Measurements from ENCODE around the gene ITGA11. TPM values are rescaled to one million over a fixed set of nuclear protein-coding genes. Genes with fewer than 3 reads are reported as not detected.
A peak's percentile ranks its signal among the peaks of the same experiment; 100 is the strongest.

The ITGA11 gene
- total RNA-seq, 4 donors from 2014 or later, result 3.3 to 15.8 (median 8.6) TPM

DNA sequence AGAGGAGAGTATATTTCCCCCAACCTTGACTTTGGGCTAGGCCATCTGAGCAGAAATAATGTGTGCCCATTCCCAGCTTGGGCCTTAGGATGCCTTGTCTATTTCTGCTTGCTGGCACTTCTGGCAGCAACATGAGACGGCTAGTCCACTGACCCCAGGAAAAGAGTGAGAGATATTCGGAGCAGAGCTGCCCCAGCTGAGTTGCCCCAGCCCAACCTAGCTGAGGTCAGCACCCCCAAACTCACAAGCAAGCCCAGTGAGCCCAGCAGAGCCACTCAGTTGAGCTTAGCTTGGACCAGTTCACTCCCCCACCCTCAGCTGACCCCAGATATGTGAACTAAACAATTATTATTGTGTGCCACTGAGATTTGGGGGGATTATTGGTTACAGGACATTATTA, 20.2 kb downstream of the ITGA11 start:
- Histone ChIP-seq H3K27me3 (no peaks in the 10 kb centered on the region), H3K4me1 (peaks cover 0 to 9% (median 0%) of the 10 kb centered on the region in 4 donors), H3K4me3 (no peak overlapping the region), H3K9me3 (no peaks in the 10 kb centered on the region), H3K27ac (replicated peaks in 1 of 4) (no peak overlapping the region), H3K36me3 (no peaks in the 10 kb centered on the region)
- DNase-seq (ENCODE audit: extremely low spot score), result peak; percentile 62
- 100% methylated on average over 2 of the region's 2 CpGs for WGBS
- no peak for TF ChIP-seq POLR2A (IDR thresholded peaks at IDR 0.05; ENCODE audit: low read depth)
- intact Hi-C loops (cut with DNase I), result no loop called here

DNA sequence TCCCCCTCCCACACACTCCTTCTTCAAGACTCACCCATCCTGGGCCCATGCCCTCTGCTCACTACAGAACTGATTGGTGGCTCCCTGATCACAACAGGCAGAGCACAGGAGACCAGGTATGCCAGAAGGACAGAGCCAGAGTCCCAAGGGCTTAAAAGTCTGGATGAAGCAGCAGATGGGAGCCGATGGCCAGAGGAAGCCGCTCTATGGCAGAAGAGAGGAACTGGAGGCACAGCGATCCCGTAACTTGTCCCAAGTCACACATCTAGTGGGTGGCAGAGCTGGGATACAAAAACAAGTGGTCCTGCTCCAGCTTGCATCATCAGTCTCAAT, 20.7 kb downstream of the ITGA11 start:
- H3K27ac ChIP-seq (replicated peaks in 1 of 4), result no peak overlapping the region
- no peaks in the 10 kb centered on the region for H3K27me3 ChIP-seq
- TF ChIP-seq EP300 (IDR thresholded peaks at IDR 0.05) (no peak), POLR2AphosphoS5 (IDR thresholded peaks at IDR 0.05) (no peak), POLR2A (IDR thresholded peaks at IDR 0.05; ENCODE audit: low read depth) (no peak)
- TF ChIP-seq, protein P1, sequence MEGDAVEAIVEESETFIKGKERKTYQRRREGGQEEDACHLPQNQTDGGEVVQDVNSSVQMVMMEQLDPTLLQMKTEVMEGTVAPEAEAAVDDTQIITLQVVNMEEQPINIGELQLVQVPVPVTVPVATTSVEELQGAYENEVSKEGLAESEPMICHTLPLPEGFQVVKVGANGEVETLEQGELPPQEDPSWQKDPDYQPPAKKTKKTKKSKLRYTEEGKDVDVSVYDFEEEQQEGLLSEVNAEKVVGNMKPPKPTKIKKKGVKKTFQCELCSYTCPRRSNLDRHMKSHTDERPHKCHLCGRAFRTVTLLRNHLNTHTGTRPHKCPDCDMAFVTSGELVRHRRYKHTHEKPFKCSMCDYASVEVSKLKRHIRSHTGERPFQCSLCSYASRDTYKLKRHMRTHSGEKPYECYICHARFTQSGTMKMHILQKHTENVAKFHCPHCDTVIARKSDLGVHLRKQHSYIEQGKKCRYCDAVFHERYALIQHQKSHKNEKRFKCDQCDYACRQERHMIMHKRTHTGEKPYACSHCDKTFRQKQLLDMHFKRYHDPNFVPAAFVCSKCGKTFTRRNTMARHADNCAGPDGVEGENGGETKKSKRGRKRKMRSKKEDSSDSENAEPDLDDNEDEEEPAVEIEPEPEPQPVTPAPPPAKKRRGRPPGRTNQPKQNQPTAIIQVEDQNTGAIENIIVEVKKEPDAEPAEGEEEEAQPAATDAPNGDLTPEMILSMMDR (IDR thresholded peaks at IDR 0.05), result no peak
- H3K4me1 ChIP-seq, result peaks cover 0 to 9% (median 0%) of the 10 kb centered on the region in 4 donors
- no peak for DNase-seq (ENCODE audit: extremely low spot score)
- 100% methylated on average over 2 of the region's 4 CpGs for WGBS
- no peak overlapping the region for H3K4me3 ChIP-seq
- H3K9me3 ChIP-seq, result no peaks in the 10 kb centered on the region
- intact Hi-C loops (cut with DNase I), result no loop called here
- H3K36me3 ChIP-seq, result no peaks in the 10 kb centered on the region

DNA sequence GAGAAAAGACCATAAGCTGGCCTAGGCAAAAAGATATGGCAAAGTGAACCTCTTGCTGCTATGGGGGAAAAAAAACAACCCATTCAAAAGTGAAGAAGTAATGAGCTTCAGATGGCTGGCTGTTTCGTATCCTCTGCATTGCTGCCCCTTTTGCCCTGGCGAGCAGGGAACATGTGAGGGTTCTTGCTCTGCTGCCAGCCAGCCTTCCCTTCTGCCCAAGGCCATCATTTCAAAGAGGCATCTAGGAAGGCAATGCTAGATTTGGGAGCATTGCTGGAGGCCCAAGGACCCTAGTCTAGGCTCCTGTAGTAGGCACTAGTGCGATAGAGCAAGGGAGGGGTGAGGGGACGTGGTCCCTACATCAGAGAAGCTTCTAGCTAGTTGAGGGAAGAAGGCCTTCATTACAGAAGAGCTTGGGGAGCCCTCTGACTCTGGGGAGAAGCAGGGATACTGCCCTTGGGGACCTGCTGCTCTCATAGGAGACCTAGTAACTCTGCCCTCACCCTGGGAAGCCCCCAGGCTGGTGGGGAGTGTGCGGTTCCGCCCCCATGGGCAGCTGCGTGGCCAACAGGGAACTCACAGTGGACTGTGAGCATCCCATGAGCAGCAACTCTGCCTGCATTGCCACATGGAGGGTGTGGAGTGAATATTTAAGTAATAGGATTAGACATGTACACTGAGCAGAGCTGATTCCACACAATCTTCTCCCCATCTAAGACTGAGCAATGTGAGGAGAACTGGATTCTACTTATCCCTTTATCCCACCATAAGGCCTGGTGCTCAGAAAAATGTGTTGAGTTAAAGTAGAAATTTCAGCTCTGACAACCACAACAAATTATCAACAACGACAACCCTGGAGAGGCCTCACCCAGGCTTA, 21.3 kb downstream of the ITGA11 start:
- Histone ChIP-seq H3K9me3 (no peaks in the 10 kb centered on the region), H3K27me3 (no peaks in the 10 kb centered on the region), H3K4me3 (no peak overlapping the region), H3K36me3 (no peaks in the 10 kb centered on the region), H3K27ac (replicated peaks in 1 of 4) (no peak overlapping the region), H3K4me1 (peaks cover 0 to 9% (median 0%) of the 10 kb centered on the region in 4 donors)
- DNase-seq (ENCODE audit: extremely low spot score), result peak; percentile 85
- 97% methylated on average over 7 of the region's 8 CpGs for WGBS
- TF ChIP-seq POLR2A (IDR thresholded peaks at IDR 0.05; ENCODE audit: low read depth) (no peak), EP300 (IDR thresholded peaks at IDR 0.05) (no peak), POLR2AphosphoS5 (IDR thresholded peaks at IDR 0.05) (no peak)
- TF ChIP-seq, protein P1 (IDR thresholded peaks at IDR 0.05), result no peak
- intact Hi-C loops (cut with DNase I), result no loop called here

DNA sequence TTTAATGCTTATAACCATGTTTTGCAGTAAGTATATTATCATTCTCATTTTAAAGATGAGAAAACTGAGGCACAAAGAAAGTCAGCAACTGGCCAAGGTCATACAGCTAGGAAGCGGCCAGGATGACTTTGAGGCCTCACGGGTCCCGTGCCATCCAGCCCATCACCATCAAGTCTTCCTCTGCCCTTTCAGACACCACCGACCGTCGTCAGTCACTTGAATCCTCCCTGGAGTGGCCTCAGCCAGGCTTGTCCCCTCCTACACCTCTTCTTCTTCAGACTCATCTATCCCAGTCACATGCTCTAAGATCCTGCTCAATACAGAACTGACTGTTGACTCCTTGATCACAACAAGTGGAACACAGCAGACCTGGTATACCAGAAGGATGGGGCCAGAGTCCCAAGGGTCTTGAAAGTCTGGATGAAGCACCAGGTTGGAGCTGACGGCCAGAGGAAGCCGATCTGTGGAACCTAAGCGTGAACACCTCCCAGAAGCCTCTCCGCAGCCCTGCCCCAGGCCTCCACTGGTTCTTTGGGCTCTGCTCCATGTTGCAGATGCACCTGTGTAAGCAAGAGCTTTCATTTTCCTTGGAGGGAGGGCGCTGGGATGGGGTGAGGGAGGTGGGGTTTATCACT, 22.1 kb downstream of the ITGA11 start:
- Histone ChIP-seq H3K27ac (replicated peaks in 1 of 4) (no peak overlapping the region), H3K36me3 (no peaks in the 10 kb centered on the region), H3K4me3 (no peak overlapping the region), H3K27me3 (no peaks in the 10 kb centered on the region), H3K4me1 (peaks cover 0 to 9% (median 0%) of the 10 kb centered on the region in 4 donors), H3K9me3 (no peaks in the 10 kb centered on the region)
- TF ChIP-seq, protein P1 (IDR thresholded peaks at IDR 0.05), result no peak
- TF ChIP-seq EP300 (IDR thresholded peaks at IDR 0.05) (no peak), POLR2A (IDR thresholded peaks at IDR 0.05; ENCODE audit: low read depth) (no peak), POLR2AphosphoS5 (IDR thresholded peaks at IDR 0.05) (no peak)
- intact Hi-C loops (cut with DNase I), result no loop called here
- peak; percentile 91 for DNase-seq (ENCODE audit: extremely low spot score)
- WGBS, result 93% methylated on average over 11 of the region's 11 CpGs

DNA sequence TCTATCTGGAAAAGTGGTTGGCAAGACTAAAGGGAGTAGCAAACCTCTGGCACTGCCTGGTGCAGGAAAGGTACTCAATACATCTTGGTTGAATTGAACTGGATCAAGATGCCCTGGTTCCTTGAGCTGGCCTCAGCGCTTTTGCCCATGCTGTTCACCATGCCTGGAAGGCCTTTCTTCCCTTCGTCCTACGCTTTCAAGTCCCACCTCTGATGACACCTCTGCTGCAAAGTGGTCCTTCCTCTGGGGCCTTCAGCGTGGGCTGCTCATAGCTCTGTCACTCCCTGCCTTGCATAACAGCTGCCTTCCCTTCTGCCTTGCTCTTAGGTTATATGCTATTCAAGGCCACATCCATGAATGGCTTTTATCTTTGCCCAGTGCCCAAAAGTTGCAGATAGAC, 23.0 kb downstream of the ITGA11 start:
- H3K27ac ChIP-seq (replicated peaks in 1 of 4), result no peak overlapping the region
- peak; percentile 89 for DNase-seq (ENCODE audit: extremely low spot score)
- intact Hi-C loops (cut with DNase I), result no loop called here

More for the DNA sequence above, 23.0 kb downstream of the ITGA11 start:
- H3K27me3 ChIP-seq, result no peaks in the 10 kb centered on the region
- no peak overlapping the region for H3K4me3 ChIP-seq
- peaks cover 0 to 2% (median 0%) of the 10 kb centered on the region in 4 donors for H3K4me1 ChIP-seq
- TF ChIP-seq POLR2AphosphoS5 (IDR thresholded peaks at IDR 0.05) (no peak), EP300 (IDR thresholded peaks at IDR 0.05) (no peak), POLR2A (IDR thresholded peaks at IDR 0.05; ENCODE audit: low read depth) (no peak)
- TF ChIP-seq, protein P1 (IDR thresholded peaks at IDR 0.05), result no peak
- 90% methylated on average over 4 of the region's 4 CpGs for WGBS
- H3K9me3 ChIP-seq, result no peaks in the 10 kb centered on the region
- no peaks in the 10 kb centered on the region for H3K36me3 ChIP-seq
